ENCODE data around the gene C1orf141.

- no peak for TF ChIP-seq CTCF (conservative IDR thresholded peaks at IDR 0.05)
- no peak for TF ChIP-seq ZFX (IDR thresholded peaks at IDR 0.05)
Observed at GRCh38 chr1:67094191-67094590, 40.6 kb downstream of the C1orf141 start.

All from C4-2B (cell line).